Neural cell (in vitro differentiated cells): ENCODE data around the gene ATP13A3. TPM values are rescaled to one million over a fixed set of nuclear protein-coding genes. Genes with fewer than 3 reads are reported as not detected.

Source experiments
- H2AFZ ChIP-seq: fragments of 200-600, 300-800 bp; sonication (generic), shearing (Covaris generic); 2 replicates; pipeline ENCODE4 v1.6.0; 2014; ENCODE audit warnings: low read depth, mild to moderate bottlenecking, antibody characterized with exemption, low read length, moderate library complexity
- H3F3A ChIP-seq: fragments of 200-600 bp; shearing (Covaris generic); 2 replicates; pipeline ENCODE4 v1.6.1; 2016; ENCODE audit warnings: mild to moderate bottlenecking, moderate library complexity, mixed read lengths, antibody characterized with exemption, low read length; ENCODE audit not compliant: insufficient read depth, poor library complexity, severe bottlenecking
- H3K27ac ChIP-seq: fragments of 200-600, 300-800 bp; sonication (generic), shearing (Covaris generic); 2 replicates; pipeline ENCODE4 v1.5.1; 2014; ENCODE audit warnings: mild to moderate bottlenecking, low read length, moderate library complexity
- H3K27me3 ChIP-seq: fragments of 300-800, 200-600 bp; sonication (generic), shearing (Covaris generic); 2 replicates; pipeline ENCODE4 v1.6.0; 2014; ENCODE audit warnings: mild to moderate bottlenecking, low read depth, low read length, moderate library complexity; ENCODE audit not compliant: insufficient read depth
- H3K36me3 ChIP-seq: fragments of 300-800, 200-600 bp; sonication (generic), shearing (Covaris generic); 2 replicates; pipeline ENCODE4 v1.5.1; 2014; ENCODE audit warnings: mild to moderate bottlenecking, antibody characterized with exemption, low read length, moderate library complexity; ENCODE audit not compliant: insufficient read depth
- H3K4me2 ChIP-seq: fragments of 300-800, 200-600 bp; sonication (generic), shearing (Covaris generic); 2 replicates; pipeline ENCODE4 v1.6.0; 2014; ENCODE audit warnings: mild to moderate bottlenecking, low read length
- H3K4me3 ChIP-seq: fragments of 300-800, 200-600 bp; sonication (generic), shearing (Covaris generic); 2 replicates; pipeline ENCODE4 v1.5.1; 2014; ENCODE audit warnings: mild to moderate bottlenecking, low read length, moderate library complexity
- H3K79me2 ChIP-seq: fragments of 200-600 bp; shearing (Covaris generic); replicated peaks from 2 replicates; pipeline ENCODE4 v1.6.0; 2014; ENCODE audit warnings: mild to moderate bottlenecking, low read length, moderate library complexity; ENCODE audit not compliant: insufficient read depth
- H3K9ac ChIP-seq: fragments of 300-800, 200-600 bp; sonication (generic), shearing (Covaris generic); 2 replicates; pipeline ENCODE4 v1.6.1; 2016; ENCODE audit warnings: mild to moderate bottlenecking, low read length, mixed read lengths
- H3K9me2 ChIP-seq: fragments of 200-600 bp; shearing (Covaris generic); 2 replicates; pipeline ENCODE4 v1.6.1; 2016; ENCODE audit warnings: mild to moderate bottlenecking, low read length, mixed read lengths; ENCODE audit not compliant: insufficient read depth
- H3K9me3 ChIP-seq: fragments of 200-600, 300-800 bp; sonication (generic), shearing (Covaris generic); 2 replicates; pipeline ENCODE4 v1.6.1; 2016; ENCODE audit warnings: mild to moderate bottlenecking, mixed run types, low read length, moderate library complexity, mixed read lengths
- H4K20me1 ChIP-seq: fragments of 200-600 bp; shearing (Covaris generic); 2 replicates; pipeline ENCODE4 v1.6.1; 2016; ENCODE audit warnings: mild to moderate bottlenecking, mixed run types; ENCODE audit not compliant: insufficient read depth
- EP300 ChIP-seq: fragments of 450-650 bp; conservative IDR thresholded peaks from 2 replicates; pipeline ENCODE4 v1.6.1; 2014; ENCODE audit warnings: antibody characterized with exemption, mild to moderate bottlenecking, moderate library complexity; ENCODE audit not compliant: poor library complexity, severe bottlenecking
- EZH2 ChIP-seq: fragments of 200-600, 300-800 bp; shearing (Covaris generic), sonication (generic); IDR thresholded peaks from 2 replicates; pipeline ENCODE4 v1.6.1; 2014; ENCODE audit warnings: antibody characterized with exemption, low read length, borderline replicate concordance, mild to moderate bottlenecking; ENCODE audit not compliant: insufficient read depth, poor library complexity, severe bottlenecking
- MXI1 ChIP-seq: fragments of 450-650 bp; conservative IDR thresholded peaks from 2 replicates; pipeline ENCODE4 v1.6.1; 2014; ENCODE audit warnings: antibody characterized with exemption, mild to moderate bottlenecking; ENCODE audit not compliant: poor library complexity, severe bottlenecking
- POLR2AphosphoS5 ChIP-seq: IDR thresholded peaks from 2 replicates; pipeline ENCODE4 v1.6.1; 2012
- RAD21 ChIP-seq: fragments of 450-650 bp; conservative IDR thresholded peaks from 2 replicates; pipeline ENCODE4 v1.6.1; 2014; ENCODE audit warnings: antibody characterized with exemption, mild to moderate bottlenecking, moderate library complexity
- SMC3 ChIP-seq: fragments of 450-650 bp; conservative IDR thresholded peaks from 2 replicates; pipeline ENCODE4 v1.6.1; 2014; ENCODE audit warnings: antibody characterized with exemption, mild to moderate bottlenecking, moderate library complexity; ENCODE audit not compliant: poor library complexity
- TAF1 ChIP-seq: IDR thresholded peaks from 2 replicates; pipeline ENCODE4 v1.6.1; 2012; ENCODE audit warnings: low read depth
- polyA plus RNA-seq: library from polyadenylated mRNA; depleted of rRNA; stranded (reverse); fragments of >200 nt; gene quantifications from 2 replicates; pipeline ENCODE4 v1.2.3, GENCODE V29; 2014
- TF ChIP-seq, protein P1 (sequence below): fragments of 450-650 bp; IDR thresholded peaks from 2 replicates; pipeline ENCODE4 v1.5.1; 2014; ENCODE audit warnings: antibody characterized with exemption, mild to moderate bottlenecking, moderate library complexity; ENCODE audit not compliant: poor library complexity, severe bottlenecking
- TF ChIP-seq, protein P2 (sequence below): IDR thresholded peaks from 2 replicates; pipeline ENCODE4 v1.6.1; 2012; ENCODE audit warnings: borderline replicate concordance

Gene ATP13A3
- polyA plus RNA-seq, 1 donor from 2014 or later = 64.7 TPM

- no peak overlapping the region for H3K9ac ChIP-seq
- no peak for TF ChIP-seq EP300
- TF ChIP-seq MXI1 = no peak
- TF ChIP-seq, protein P1, sequence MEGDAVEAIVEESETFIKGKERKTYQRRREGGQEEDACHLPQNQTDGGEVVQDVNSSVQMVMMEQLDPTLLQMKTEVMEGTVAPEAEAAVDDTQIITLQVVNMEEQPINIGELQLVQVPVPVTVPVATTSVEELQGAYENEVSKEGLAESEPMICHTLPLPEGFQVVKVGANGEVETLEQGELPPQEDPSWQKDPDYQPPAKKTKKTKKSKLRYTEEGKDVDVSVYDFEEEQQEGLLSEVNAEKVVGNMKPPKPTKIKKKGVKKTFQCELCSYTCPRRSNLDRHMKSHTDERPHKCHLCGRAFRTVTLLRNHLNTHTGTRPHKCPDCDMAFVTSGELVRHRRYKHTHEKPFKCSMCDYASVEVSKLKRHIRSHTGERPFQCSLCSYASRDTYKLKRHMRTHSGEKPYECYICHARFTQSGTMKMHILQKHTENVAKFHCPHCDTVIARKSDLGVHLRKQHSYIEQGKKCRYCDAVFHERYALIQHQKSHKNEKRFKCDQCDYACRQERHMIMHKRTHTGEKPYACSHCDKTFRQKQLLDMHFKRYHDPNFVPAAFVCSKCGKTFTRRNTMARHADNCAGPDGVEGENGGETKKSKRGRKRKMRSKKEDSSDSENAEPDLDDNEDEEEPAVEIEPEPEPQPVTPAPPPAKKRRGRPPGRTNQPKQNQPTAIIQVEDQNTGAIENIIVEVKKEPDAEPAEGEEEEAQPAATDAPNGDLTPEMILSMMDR = no peak
- TF ChIP-seq SMC3 = no peak
- TF ChIP-seq, protein P2, sequence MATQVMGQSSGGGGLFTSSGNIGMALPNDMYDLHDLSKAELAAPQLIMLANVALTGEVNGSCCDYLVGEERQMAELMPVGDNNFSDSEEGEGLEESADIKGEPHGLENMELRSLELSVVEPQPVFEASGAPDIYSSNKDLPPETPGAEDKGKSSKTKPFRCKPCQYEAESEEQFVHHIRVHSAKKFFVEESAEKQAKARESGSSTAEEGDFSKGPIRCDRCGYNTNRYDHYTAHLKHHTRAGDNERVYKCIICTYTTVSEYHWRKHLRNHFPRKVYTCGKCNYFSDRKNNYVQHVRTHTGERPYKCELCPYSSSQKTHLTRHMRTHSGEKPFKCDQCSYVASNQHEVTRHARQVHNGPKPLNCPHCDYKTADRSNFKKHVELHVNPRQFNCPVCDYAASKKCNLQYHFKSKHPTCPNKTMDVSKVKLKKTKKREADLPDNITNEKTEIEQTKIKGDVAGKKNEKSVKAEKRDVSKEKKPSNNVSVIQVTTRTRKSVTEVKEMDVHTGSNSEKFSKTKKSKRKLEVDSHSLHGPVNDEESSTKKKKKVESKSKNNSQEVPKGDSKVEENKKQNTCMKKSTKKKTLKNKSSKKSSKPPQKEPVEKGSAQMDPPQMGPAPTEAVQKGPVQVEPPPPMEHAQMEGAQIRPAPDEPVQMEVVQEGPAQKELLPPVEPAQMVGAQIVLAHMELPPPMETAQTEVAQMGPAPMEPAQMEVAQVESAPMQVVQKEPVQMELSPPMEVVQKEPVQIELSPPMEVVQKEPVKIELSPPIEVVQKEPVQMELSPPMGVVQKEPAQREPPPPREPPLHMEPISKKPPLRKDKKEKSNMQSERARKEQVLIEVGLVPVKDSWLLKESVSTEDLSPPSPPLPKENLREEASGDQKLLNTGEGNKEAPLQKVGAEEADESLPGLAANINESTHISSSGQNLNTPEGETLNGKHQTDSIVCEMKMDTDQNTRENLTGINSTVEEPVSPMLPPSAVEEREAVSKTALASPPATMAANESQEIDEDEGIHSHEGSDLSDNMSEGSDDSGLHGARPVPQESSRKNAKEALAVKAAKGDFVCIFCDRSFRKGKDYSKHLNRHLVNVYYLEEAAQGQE = no peak
- TF ChIP-seq RAD21 = no peak
- no peak for TF ChIP-seq EZH2
- TF ChIP-seq POLR2AphosphoS5 = no peak
- no peak for TF ChIP-seq TAF1
- H3K9me2 ChIP-seq = no peaks in the 10 kb centered on the region
- H2AFZ ChIP-seq = no peak overlapping the region
- no peaks in the 10 kb centered on the region for H3K79me2 ChIP-seq
- H3K36me3 ChIP-seq = no peaks in the 10 kb centered on the region
- H3K4me2 ChIP-seq = no peak overlapping the region
- no peak overlapping the region for H3K4me3 ChIP-seq
- no peaks in the 10 kb centered on the region for H4K20me1 ChIP-seq
- no peaks in the 10 kb centered on the region for H3F3A ChIP-seq
- no peaks in the 10 kb centered on the region for H3K27me3 ChIP-seq
- H3K9me3 ChIP-seq = no peaks in the 10 kb centered on the region
- H3K27ac ChIP-seq = no peak overlapping the region
These were observed 47.4 kb upstream of the ATP13A3 start for GRCh38 chr3:194534243-194534642.

DNA sequence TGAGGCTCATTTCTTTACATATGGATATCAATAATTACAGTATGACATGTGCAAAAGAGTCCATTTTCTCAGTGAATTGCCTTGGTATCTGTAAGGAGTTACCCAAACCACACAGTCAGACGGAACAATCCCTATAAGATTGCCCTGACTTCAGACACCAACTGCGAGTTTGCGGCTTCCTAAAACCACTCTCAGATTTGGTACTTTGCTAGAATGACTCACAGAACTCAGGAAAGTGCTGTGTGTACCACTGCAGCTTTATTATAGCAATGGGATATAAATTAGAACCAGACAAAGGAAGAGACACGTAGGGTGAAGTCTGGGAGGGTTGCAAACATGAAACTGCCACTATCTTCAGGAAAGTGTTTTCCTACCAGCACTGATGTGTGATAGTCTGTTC lies 45.8 kb upstream of the ATP13A3 start:
- Histone ChIP-seq H3K9ac (no peak overlapping the region), H3K27me3 (no peaks in the 10 kb centered on the region), H3K4me2 (no peak overlapping the region), H3K27ac (no peak overlapping the region), H3F3A (no peaks in the 10 kb centered on the region), H3K79me2 (no peaks in the 10 kb centered on the region), H3K9me2 (no peaks in the 10 kb centered on the region), H4K20me1 (no peaks in the 10 kb centered on the region), H2AFZ (no peak overlapping the region), H3K4me3 (no peak overlapping the region), H3K9me3 (no peaks in the 10 kb centered on the region), H3K36me3 (no peaks in the 10 kb centered on the region)
- no peak for TF ChIP-seq EP300
- no peak for TF ChIP-seq RAD21
- no peak for TF ChIP-seq TAF1
- TF ChIP-seq SMC3 = no peak
- no peak for TF ChIP-seq MXI1
- TF ChIP-seq, protein P1 = no peak
- TF ChIP-seq EZH2 = no peak
- no peak for TF ChIP-seq POLR2AphosphoS5
- TF ChIP-seq, protein P2 = no peak
